ENCODE data around the gene SCRN1. TPM values are rescaled to one million over a fixed set of nuclear protein-coding genes. Genes with fewer than 3 reads are reported as not detected.

SCRN1 gene
- total RNA-seq, 1 donor: 45.6 TPM

- H3K27ac ChIP-seq (ENCODE audit: low read depth, low read length): no peak overlapping the region
- TF ChIP-seq, protein P1, sequence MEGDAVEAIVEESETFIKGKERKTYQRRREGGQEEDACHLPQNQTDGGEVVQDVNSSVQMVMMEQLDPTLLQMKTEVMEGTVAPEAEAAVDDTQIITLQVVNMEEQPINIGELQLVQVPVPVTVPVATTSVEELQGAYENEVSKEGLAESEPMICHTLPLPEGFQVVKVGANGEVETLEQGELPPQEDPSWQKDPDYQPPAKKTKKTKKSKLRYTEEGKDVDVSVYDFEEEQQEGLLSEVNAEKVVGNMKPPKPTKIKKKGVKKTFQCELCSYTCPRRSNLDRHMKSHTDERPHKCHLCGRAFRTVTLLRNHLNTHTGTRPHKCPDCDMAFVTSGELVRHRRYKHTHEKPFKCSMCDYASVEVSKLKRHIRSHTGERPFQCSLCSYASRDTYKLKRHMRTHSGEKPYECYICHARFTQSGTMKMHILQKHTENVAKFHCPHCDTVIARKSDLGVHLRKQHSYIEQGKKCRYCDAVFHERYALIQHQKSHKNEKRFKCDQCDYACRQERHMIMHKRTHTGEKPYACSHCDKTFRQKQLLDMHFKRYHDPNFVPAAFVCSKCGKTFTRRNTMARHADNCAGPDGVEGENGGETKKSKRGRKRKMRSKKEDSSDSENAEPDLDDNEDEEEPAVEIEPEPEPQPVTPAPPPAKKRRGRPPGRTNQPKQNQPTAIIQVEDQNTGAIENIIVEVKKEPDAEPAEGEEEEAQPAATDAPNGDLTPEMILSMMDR (IDR thresholded peaks at IDR 0.05; ENCODE audit: extremely low read depth, low read depth, low read length): no peak
- H3K4me2 ChIP-seq (ENCODE audit: insufficient read depth, low read length): no peak overlapping the region
- no peak overlapping the region for H2AFZ ChIP-seq (ENCODE audit: low read length)
- H3K79me2 ChIP-seq (ENCODE audit: insufficient read depth, low read length): peaks cover 24% of the 10 kb centered on the region
- H3K36me3 ChIP-seq (ENCODE audit: insufficient read depth, low read length): peaks cover 25% of the 10 kb centered on the region
- DNase-seq (ENCODE audit: insufficient read length, low spot score, missing footprints): no peak
- H3K4me1 ChIP-seq (ENCODE audit: insufficient read depth, low read length): no peaks in the 10 kb centered on the region
- H3K27me3 ChIP-seq (ENCODE audit: insufficient read depth, low read length): no peaks in the 10 kb centered on the region
- peaks cover 6% of the 10 kb centered on the region for H4K20me1 ChIP-seq (ENCODE audit: insufficient read depth, low read length)
- H3K9me3 ChIP-seq (ENCODE audit: low read depth, low read length): no peaks in the 10 kb centered on the region
- H3K4me3 ChIP-seq (ENCODE audit: insufficient read depth, low read length): no peak overlapping the region
Observed at GRCh38 chr7:29953726-29954347, 35.8 kb downstream of the SCRN1 start.

- H2AFZ ChIP-seq (ENCODE audit: low read length): no peak overlapping the region
- H3K4me3 ChIP-seq (ENCODE audit: insufficient read depth, low read length): no peak overlapping the region
- peaks cover 6% of the 10 kb centered on the region for H4K20me1 ChIP-seq (ENCODE audit: insufficient read depth, low read length)
- peaks cover 38% of the 10 kb centered on the region for H3K36me3 ChIP-seq (ENCODE audit: insufficient read depth, low read length)
- H3K27ac ChIP-seq (ENCODE audit: low read depth, low read length): no peak overlapping the region
- H3K27me3 ChIP-seq (ENCODE audit: insufficient read depth, low read length): no peaks in the 10 kb centered on the region
- H3K4me2 ChIP-seq (ENCODE audit: insufficient read depth, low read length): no peak overlapping the region
- no peak for DNase-seq (ENCODE audit: insufficient read length, low spot score, missing footprints)
- H3K9me3 ChIP-seq (ENCODE audit: low read depth, low read length): no peaks in the 10 kb centered on the region
- no peaks in the 10 kb centered on the region for H3K4me1 ChIP-seq (ENCODE audit: insufficient read depth, low read length)
- peaks cover 5% of the 10 kb centered on the region for H3K79me2 ChIP-seq (ENCODE audit: insufficient read depth, low read length)
- TF ChIP-seq, protein P1 (IDR thresholded peaks at IDR 0.05; ENCODE audit: extremely low read depth, low read depth, low read length): no peak
Observed at GRCh38 chr7:29951206-29951605, 38.4 kb downstream of the SCRN1 start.

GRCh38 chr7:29950480-29950879 lies 39.1 kb downstream of the SCRN1 start:
- Histone ChIP-seq H3K79me2 (ENCODE audit: insufficient read depth, low read length) (peaks cover 1% of the 10 kb centered on the region), H2AFZ (ENCODE audit: low read length) (no peak overlapping the region), H3K4me1 (ENCODE audit: insufficient read depth, low read length) (no peaks in the 10 kb centered on the region), H3K36me3 (ENCODE audit: insufficient read depth, low read length) (peaks cover 38% of the 10 kb centered on the region), H3K27ac (ENCODE audit: low read depth, low read length) (no peak overlapping the region), H4K20me1 (ENCODE audit: insufficient read depth, low read length) (peaks cover 6% of the 10 kb centered on the region), H3K4me2 (ENCODE audit: insufficient read depth, low read length) (no peak overlapping the region), H3K9me3 (ENCODE audit: low read depth, low read length) (no peaks in the 10 kb centered on the region), H3K4me3 (ENCODE audit: insufficient read depth, low read length) (no peak overlapping the region), H3K27me3 (ENCODE audit: insufficient read depth, low read length) (no peaks in the 10 kb centered on the region)
- TF ChIP-seq, protein P1 (IDR thresholded peaks at IDR 0.05; ENCODE audit: extremely low read depth, low read depth, low read length): no peak
- no peak for DNase-seq (ENCODE audit: insufficient read length, low spot score, missing footprints)

DNA sequence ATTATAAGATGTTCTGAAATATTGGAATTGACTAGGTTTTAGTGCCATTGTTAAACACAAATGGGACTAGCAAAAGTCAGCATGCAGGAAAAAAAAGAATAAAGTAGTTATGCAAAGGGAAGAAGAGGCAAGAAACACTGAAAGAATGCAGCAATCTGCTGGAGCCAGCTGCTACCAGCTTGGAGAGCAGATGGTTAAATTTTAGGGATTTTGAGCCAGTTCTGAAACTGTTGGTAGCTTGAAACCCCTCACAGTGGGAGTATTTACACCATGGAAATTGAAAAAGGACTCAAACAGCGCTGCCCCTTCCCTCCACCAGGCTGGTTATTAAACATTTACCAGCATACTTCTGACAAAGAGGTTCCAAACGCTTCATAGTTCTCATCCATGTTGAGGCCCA lies 41.0 kb downstream of the SCRN1 start:
- Histone ChIP-seq H3K27ac (ENCODE audit: low read depth, low read length) (no peak overlapping the region), H3K36me3 (ENCODE audit: insufficient read depth, low read length) (peaks cover 42% of the 10 kb centered on the region), H3K4me2 (ENCODE audit: insufficient read depth, low read length) (no peak overlapping the region)

More for the DNA sequence above, 41.0 kb downstream of the SCRN1 start:
- no peaks in the 10 kb centered on the region for H3K4me1 ChIP-seq (ENCODE audit: insufficient read depth, low read length)
- DNase-seq (ENCODE audit: insufficient read length, low spot score, missing footprints): no peak
- no peaks in the 10 kb centered on the region for H3K27me3 ChIP-seq (ENCODE audit: insufficient read depth, low read length)
- H3K9me3 ChIP-seq (ENCODE audit: low read depth, low read length): no peaks in the 10 kb centered on the region
- H2AFZ ChIP-seq (ENCODE audit: low read length): no peak overlapping the region
- H4K20me1 ChIP-seq (ENCODE audit: insufficient read depth, low read length): peaks cover 5% of the 10 kb centered on the region
- H3K79me2 ChIP-seq (ENCODE audit: insufficient read depth, low read length): no peaks in the 10 kb centered on the region
- H3K4me3 ChIP-seq (ENCODE audit: insufficient read depth, low read length): no peak overlapping the region
- TF ChIP-seq, protein P1 (IDR thresholded peaks at IDR 0.05; ENCODE audit: extremely low read depth, low read depth, low read length): no peak
